Loucy (cell line): ENCODE measurements around the gene CCDC85B.

Experiments
- H2AFZ ChIP-seq: fragments of 200-600 bp; sonication (generic); 2 replicates; pipeline ENCODE4 v1.6.0; 2016; ENCODE audit warnings: antibody characterized with exemption, mild to moderate bottlenecking, low read length, moderate library complexity
- H3F3A ChIP-seq: fragments of 200-600 bp; 2 replicates; pipeline ENCODE4 v1.6.0; 2016; ENCODE audit warnings: antibody characterized with exemption, low read depth, mild to moderate bottlenecking
- H3K27me3 ChIP-seq: fragments of 200-600 bp; sonication (generic); 2 replicates; pipeline ENCODE4 v1.6.1; 2014; ENCODE audit warnings: low read length, mild to moderate bottlenecking; ENCODE audit not compliant: insufficient read depth, poor library complexity, severe bottlenecking
- H3K36me3 ChIP-seq: fragments of 200-600 bp; sonication (generic); 2 replicates; pipeline ENCODE4 v1.6.1; 2016; ENCODE audit warnings: low read length; ENCODE audit not compliant: insufficient read depth
- H3K4me1 ChIP-seq: fragments of 200-600 bp; sonication (generic); 2 replicates; pipeline ENCODE4 v1.5.1; 2014; ENCODE audit warnings: low read length, mild to moderate bottlenecking; ENCODE audit not compliant: insufficient read depth, poor library complexity, severe bottlenecking
- H3K4me2 ChIP-seq: fragments of 200-600 bp; sonication (generic); 2 replicates; pipeline ENCODE4 v1.6.0; 2014; ENCODE audit warnings: antibody characterized with exemption, low read length, low read depth, mild to moderate bottlenecking; ENCODE audit not compliant: poor library complexity, severe bottlenecking
- H3K4me3 ChIP-seq: fragments of 200-600 bp; sonication (generic); 2 replicates; pipeline ENCODE4 v1.5.1; 2014; ENCODE audit warnings: low read length, mild to moderate bottlenecking, mixed read lengths; ENCODE audit not compliant: poor library complexity, severe bottlenecking
- H3K79me2 ChIP-seq: fragments of 200-600 bp; sonication (generic); 2 replicates; pipeline ENCODE4 v1.6.1; 2014; ENCODE audit warnings: low read length; ENCODE audit not compliant: insufficient read depth
- H3K9ac ChIP-seq: fragments of 200-600 bp; sonication (generic); 2 replicates; pipeline ENCODE4 v1.6.0; 2014; ENCODE audit warnings: mild to moderate bottlenecking, low read depth, low read length, moderate library complexity; ENCODE audit not compliant: poor library complexity, severe bottlenecking
- H3K9me2 ChIP-seq: fragments of 200-600 bp; sonication (generic); replicated peaks from 2 replicates; pipeline ENCODE4 v1.6.1; 2016; ENCODE audit warnings: low read depth, low read length, mixed read lengths
- H3K9me3 ChIP-seq: fragments of 200-600 bp; sonication (generic); 2 replicates; pipeline ENCODE4 v1.6.1; 2014; ENCODE audit warnings: mild to moderate bottlenecking, antibody characterized with exemption, low read length, low read depth; ENCODE audit not compliant: insufficient read depth
- H4K20me1 ChIP-seq: fragments of 200-600 bp; sonication (generic); 2 replicates; pipeline ENCODE4 v1.6.0; 2014; ENCODE audit warnings: antibody characterized with exemption, low read length, mild to moderate bottlenecking; ENCODE audit not compliant: insufficient read depth, poor library complexity, severe bottlenecking
- CTCF ChIP-seq: fragments of 200-600 bp; sonication (generic); conservative IDR thresholded peaks from 2 replicates; pipeline ENCODE4 v1.5.1; 2014; ENCODE audit warnings: mild to moderate bottlenecking, antibody characterized with exemption, low read length
- EZH2phosphoT487 ChIP-seq: fragments of 200-600 bp; IDR thresholded peaks from 2 replicates; pipeline ENCODE4 v1.6.1; 2018; ENCODE audit warnings: antibody characterized with exemption, mild to moderate bottlenecking, moderate library complexity, borderline replicate concordance

CCDC85B gene

GRCh38 chr11:65882120-65883057 is 8.1 kb upstream of the CCDC85B start:
- H3K9me3 ChIP-seq = no peaks in the 10 kb centered on the region
- peak overlapping the region; percentile 79 for H3K4me2 ChIP-seq
- no peak overlapping the region for H3K4me3 ChIP-seq
- TF ChIP-seq EZH2phosphoT487 (no peak), CTCF (no peak)
- no peaks in the 10 kb centered on the region for H3F3A ChIP-seq
- peaks cover 55% of the 10 kb centered on the region for H3K4me1 ChIP-seq
- peaks cover 6% of the 10 kb centered on the region for H4K20me1 ChIP-seq
- H2AFZ ChIP-seq = no peak overlapping the region
- H3K79me2 ChIP-seq = peaks cover 33% of the 10 kb centered on the region
- H3K27me3 ChIP-seq = no peaks in the 10 kb centered on the region
- peak overlapping the region; percentile 65 for H3K9ac ChIP-seq
- H3K36me3 ChIP-seq = peaks cover 11% of the 10 kb centered on the region; the same call in 1 of the 2 replicates
- no peaks in the 10 kb centered on the region for H3K9me2 ChIP-seq

- Histone ChIP-seq H3K27me3 (no peaks in the 10 kb centered on the region), H3K4me2 (no peak overlapping the region), H3K4me3 (no peak overlapping the region), H3K9me2 (no peaks in the 10 kb centered on the region), H3K9ac (no peak overlapping the region), H2AFZ (no peak overlapping the region), H3F3A (no peaks in the 10 kb centered on the region), H3K36me3 (peaks cover 11% of the 10 kb centered on the region; the same call in 1 of the 2 replicates), H3K79me2 (peaks cover 41% of the 10 kb centered on the region), H3K4me1 (peaks cover 59% of the 10 kb centered on the region), H3K9me3 (no peaks in the 10 kb centered on the region), H4K20me1 (peaks cover 6% of the 10 kb centered on the region)
- TF ChIP-seq EZH2phosphoT487 (no peak), CTCF (no peak)
These were observed 7.3 kb upstream of the CCDC85B start for GRCh38 chr11:65883058-65883761.

- H3K4me3 ChIP-seq = no peak overlapping the region
- no peak for TF ChIP-seq CTCF
- TF ChIP-seq EZH2phosphoT487 = no peak
- peaks cover 41% of the 10 kb centered on the region for H3K79me2 ChIP-seq
- H3K36me3 ChIP-seq = peaks cover 11% of the 10 kb centered on the region; the same call in 1 of the 2 replicates
- no peaks in the 10 kb centered on the region for H3K27me3 ChIP-seq
- peaks cover 6% of the 10 kb centered on the region for H4K20me1 ChIP-seq
- H3K4me2 ChIP-seq = peak overlapping the region; percentile 92
- H3F3A ChIP-seq = no peaks in the 10 kb centered on the region
- H3K9me2 ChIP-seq = no peaks in the 10 kb centered on the region
- no peak overlapping the region for H2AFZ ChIP-seq
- H3K4me1 ChIP-seq = peaks cover 60% of the 10 kb centered on the region
- H3K9me3 ChIP-seq = no peaks in the 10 kb centered on the region
- H3K9ac ChIP-seq = no peak overlapping the region
These were observed 6.4 kb upstream of the CCDC85B start for GRCh38 chr11:65883786-65884715.
